ENCODE results near the gene SYNE1. TPM values are rescaled to one million over a fixed set of nuclear protein-coding genes. Genes with fewer than 3 reads are reported as not detected.

Gene SYNE1
- total RNA-seq, 3 donors from 2014 or later, result 16.8 to 78.6 (median 22.3) TPM

GRCh38 chr6:152229330-152229729, 407.8 kb downstream of the SYNE1 start:
- no peak for TF ChIP-seq CTCF (IDR thresholded peaks at IDR 0.05)
- DNase-seq (no peak), ATAC-seq (no peak)
- H3K4me1 ChIP-seq (ENCODE audit: low read depth), result no peaks in the 10 kb centered on the region
- H3K9me3 ChIP-seq, result no peaks in the 10 kb centered on the region
- H3K4me3 ChIP-seq, result no peak overlapping the region
- intact Hi-C loops (cut with DNase I, micrococcal nuclease), result no loop called here
- H3K36me3 ChIP-seq (ENCODE audit: low read depth), result no peaks in the 10 kb centered on the region

- H3K36me3 ChIP-seq (ENCODE audit: low read depth), result no peaks in the 10 kb centered on the region
- no peak for DNase-seq
- intact Hi-C loops (cut with DNase I, micrococcal nuclease), result no loop called here
Measured at GRCh38 chr6:152226119-152226518, 411.0 kb downstream of the SYNE1 start.

GRCh38 chr6:152225241-152225934, 411.8 kb downstream of the SYNE1 start:
- ATAC-seq (no peak), DNase-seq (peak in 1 of 3 donors; percentile 8)
- H3K4me1 ChIP-seq (ENCODE audit: low read depth), result no peaks in the 10 kb centered on the region
- H3K36me3 ChIP-seq (ENCODE audit: low read depth), result no peaks in the 10 kb centered on the region
- H3K9me3 ChIP-seq, result peaks cover 13% of the 10 kb centered on the region
- H3K4me3 ChIP-seq, result no peak overlapping the region
- intact Hi-C loops (cut with DNase I, micrococcal nuclease), result no loop called here
- no peak for TF ChIP-seq CTCF (IDR thresholded peaks at IDR 0.05)

More at GRCh38 chr6:152226119-152226518, 411.0 kb downstream of the SYNE1 start:
- Histone ChIP-seq H3K4me1 (ENCODE audit: low read depth) (no peaks in the 10 kb centered on the region), H3K4me3 (no peak overlapping the region), H3K9me3 (peaks cover 13% of the 10 kb centered on the region)
- no peak for ATAC-seq
- no peak for TF ChIP-seq CTCF (IDR thresholded peaks at IDR 0.05)

- ATAC-seq (no peak), DNase-seq (no peak)
- intact Hi-C loops (cut with DNase I, micrococcal nuclease), result no loop called here
- no peaks in the 10 kb centered on the region for H3K4me1 ChIP-seq (ENCODE audit: low read depth)
- H3K36me3 ChIP-seq (ENCODE audit: low read depth), result no peaks in the 10 kb centered on the region
- peaks cover 13% of the 10 kb centered on the region for H3K9me3 ChIP-seq
- no peak overlapping the region for H3K4me3 ChIP-seq
- no peak for TF ChIP-seq CTCF (IDR thresholded peaks at IDR 0.05)
Measured at GRCh38 chr6:152223636-152224035, 413.5 kb downstream of the SYNE1 start.

GRCh38 chr6:152221806-152222628, 415.1 kb downstream of the SYNE1 start:
- Histone ChIP-seq H3K4me1 (ENCODE audit: low read depth) (no peaks in the 10 kb centered on the region), H3K9me3 (peaks cover 13% of the 10 kb centered on the region), H3K36me3 (ENCODE audit: low read depth) (no peaks in the 10 kb centered on the region), H3K4me3 (no peak overlapping the region)
- no peak for TF ChIP-seq CTCF (IDR thresholded peaks at IDR 0.05)
- intact Hi-C loops (cut with DNase I, micrococcal nuclease), result no loop called here
- no peak for ATAC-seq
- DNase-seq, result no peak
